Measurements from ENCODE around the gene ADCY7.

ADCY7 gene

GRCh38 chr16:50313596-50314478 lies 47.5 kb downstream of the ADCY7 start:
- DNase-seq (ENCODE audit: low read depth): peak; percentile 69

GRCh38 chr16:50314665-50315064 lies 48.3 kb downstream of the ADCY7 start:
- DNase-seq (ENCODE audit: low read depth): no peak

- DNase-seq (ENCODE audit: low read depth): no peak
Observed at GRCh38 chr16:50315346-50315997, 49.1 kb downstream of the ADCY7 start.

- no peak for DNase-seq (ENCODE audit: low read depth)
Observed at GRCh38 chr16:50316102-50316847, 49.9 kb downstream of the ADCY7 start.

GRCh38 chr16:50316848-50317630 lies 50.7 kb downstream of the ADCY7 start:
- DNase-seq (ENCODE audit: low read depth): no peak

GRCh38 chr16:50318796-50319578 lies 52.6 kb downstream of the ADCY7 start:
- DNase-seq (ENCODE audit: low read depth): no peak

- no peak for DNase-seq (ENCODE audit: low read depth)
Observed at GRCh38 chr16:50320310-50320709, 54.0 kb downstream of the ADCY7 start.

- no peak for DNase-seq (ENCODE audit: low read depth)
Observed at GRCh38 chr16:50322333-50322732, 56.0 kb downstream of the ADCY7 start.

GRCh38 chr16:50323335-50324011 lies 57.1 kb downstream of the ADCY7 start:
- peak; percentile 66 for DNase-seq (ENCODE audit: low read depth)

- DNase-seq (ENCODE audit: low read depth): no peak
Observed at GRCh38 chr16:50324345-50324744, 58.0 kb downstream of the ADCY7 start.

GRCh38 chr16:50326264-50326663 lies 59.9 kb downstream of the ADCY7 start:
- no peak for DNase-seq (ENCODE audit: low read depth)

- peak; percentile 60 for DNase-seq (ENCODE audit: low read depth)
Observed at GRCh38 chr16:50326835-50327465, 60.6 kb downstream of the ADCY7 start.

- DNase-seq (ENCODE audit: low read depth): no peak
Observed at GRCh38 chr16:50329446-50330189, 63.3 kb downstream of the ADCY7 start.

- DNase-seq (ENCODE audit: low read depth): no peak
Observed at GRCh38 chr16:50331570-50331969, 65.2 kb downstream of the ADCY7 start.

GRCh38 chr16:50332599-50332998 lies 66.2 kb downstream of the ADCY7 start:
- DNase-seq (ENCODE audit: low read depth): no peak

- no peak for DNase-seq (ENCODE audit: low read depth)
Observed at GRCh38 chr16:50334106-50334975, 68.0 kb downstream of the ADCY7 start.

GRCh38 chr16:50335196-50335958 lies 69.0 kb downstream of the ADCY7 start:
- DNase-seq (ENCODE audit: low read depth): peak; percentile 75

GRCh38 chr16:50336884-50337283 lies 70.5 kb downstream of the ADCY7 start:
- no peak for DNase-seq (ENCODE audit: low read depth)
